Parathyroid adenoma (tissue), 2 donors: Measurements from ENCODE around the gene BSN.

Source experiments
- H2AFZ ChIP-seq: fragments of 300-600 bp; sonication (generic); one replicate; pipeline ENCODE4 v1.7.0; 2017; ENCODE audit warnings: antibody characterized with exemption, mild to moderate bottlenecking
- H3K27ac ChIP-seq: fragments of 300-600 bp; sonication (generic); one replicate; pipeline ENCODE4 v1.7.0; 2017
- H3K27me3 ChIP-seq: fragments of 300-600 bp; sonication (generic); one replicate; pipeline ENCODE4 v1.7.0; 2017; ENCODE audit warnings: low read length; ENCODE audit not compliant: control insufficient read depth, insufficient read depth
- H3K36me3 ChIP-seq: fragments of 300-600 bp; sonication (generic); one replicate; pipeline ENCODE4 v1.7.0; 2017; ENCODE audit warnings: low read length; ENCODE audit not compliant: control insufficient read depth, insufficient read depth
- H3K4me1 ChIP-seq: fragments of 300-600 bp; sonication (generic); one replicate; pipeline ENCODE4 v1.7.0; 2017; ENCODE audit warnings: control low read depth
- H3K4me2 ChIP-seq: fragments of 300-600 bp; sonication (generic); one replicate; pipeline ENCODE4 v1.7.0; 2017; ENCODE audit warnings: low read length
- H3K4me3 ChIP-seq: fragments of 300-600 bp; sonication (generic); one replicate; pipeline ENCODE4 v1.7.0; 2017; ENCODE audit warnings: low read depth, low read length
- H3K79me2 ChIP-seq: fragments of 300-600 bp; sonication (generic); one replicate; pipeline ENCODE4 v1.7.0; 2017; ENCODE audit warnings: control low read depth
- H3K9ac ChIP-seq: fragments of 300-600 bp; sonication (generic); one replicate; pipeline ENCODE4 v1.7.0; 2017; ENCODE audit warnings: mild to moderate bottlenecking
- H3K9me3 ChIP-seq: fragments of 300-600 bp; sonication (generic); one replicate; pipeline ENCODE4 v1.7.0; 2017; ENCODE audit warnings: low read length; ENCODE audit not compliant: control insufficient read depth
- TF ChIP-seq, protein P1 (sequence below): fragments of 300-600 bp; sonication (generic); IDR thresholded peaks from one replicate; pipeline ENCODE4 v1.7.0; 2017; ENCODE audit warnings: antibody characterized with exemption, mild to moderate bottlenecking
- donor health status: primary hyperparathyroidism.

Gene BSN

DNA sequence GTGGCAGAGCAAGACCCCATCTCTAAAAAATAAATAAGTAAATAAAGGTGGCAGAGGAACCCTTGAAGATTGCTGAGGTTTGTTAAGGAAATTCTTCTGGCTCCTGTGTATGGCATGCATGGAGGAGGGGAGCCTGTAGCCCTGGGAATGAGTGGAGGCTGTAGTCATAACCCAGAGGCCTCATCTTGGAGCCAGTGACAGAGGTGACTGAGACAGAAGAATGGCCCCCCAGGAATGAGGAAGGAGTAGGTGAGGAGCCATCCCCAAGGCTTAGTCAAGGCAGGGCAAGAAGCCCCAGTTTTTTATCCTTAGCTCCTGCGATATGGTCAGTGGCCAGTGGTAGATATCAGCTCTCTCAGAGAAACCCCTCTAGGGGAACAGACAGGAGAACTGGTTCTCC, 46.5 kb downstream of the BSN start:
- Histone ChIP-seq H3K27ac (no peak overlapping the region), H3K4me2 (no peak overlapping the region), H3K79me2 (peaks cover 10% of the 10 kb centered on the region), H3K4me3 (no peak overlapping the region), H3K36me3 (no peaks in the 10 kb centered on the region), H3K9ac (no peak overlapping the region), H2AFZ (no peak overlapping the region), H3K27me3 (no peaks in the 10 kb centered on the region), H3K4me1 (peaks cover 4% of the 10 kb centered on the region), H3K9me3 (no peaks in the 10 kb centered on the region)
- TF ChIP-seq, protein P1, sequence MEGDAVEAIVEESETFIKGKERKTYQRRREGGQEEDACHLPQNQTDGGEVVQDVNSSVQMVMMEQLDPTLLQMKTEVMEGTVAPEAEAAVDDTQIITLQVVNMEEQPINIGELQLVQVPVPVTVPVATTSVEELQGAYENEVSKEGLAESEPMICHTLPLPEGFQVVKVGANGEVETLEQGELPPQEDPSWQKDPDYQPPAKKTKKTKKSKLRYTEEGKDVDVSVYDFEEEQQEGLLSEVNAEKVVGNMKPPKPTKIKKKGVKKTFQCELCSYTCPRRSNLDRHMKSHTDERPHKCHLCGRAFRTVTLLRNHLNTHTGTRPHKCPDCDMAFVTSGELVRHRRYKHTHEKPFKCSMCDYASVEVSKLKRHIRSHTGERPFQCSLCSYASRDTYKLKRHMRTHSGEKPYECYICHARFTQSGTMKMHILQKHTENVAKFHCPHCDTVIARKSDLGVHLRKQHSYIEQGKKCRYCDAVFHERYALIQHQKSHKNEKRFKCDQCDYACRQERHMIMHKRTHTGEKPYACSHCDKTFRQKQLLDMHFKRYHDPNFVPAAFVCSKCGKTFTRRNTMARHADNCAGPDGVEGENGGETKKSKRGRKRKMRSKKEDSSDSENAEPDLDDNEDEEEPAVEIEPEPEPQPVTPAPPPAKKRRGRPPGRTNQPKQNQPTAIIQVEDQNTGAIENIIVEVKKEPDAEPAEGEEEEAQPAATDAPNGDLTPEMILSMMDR, result no peak

DNA sequence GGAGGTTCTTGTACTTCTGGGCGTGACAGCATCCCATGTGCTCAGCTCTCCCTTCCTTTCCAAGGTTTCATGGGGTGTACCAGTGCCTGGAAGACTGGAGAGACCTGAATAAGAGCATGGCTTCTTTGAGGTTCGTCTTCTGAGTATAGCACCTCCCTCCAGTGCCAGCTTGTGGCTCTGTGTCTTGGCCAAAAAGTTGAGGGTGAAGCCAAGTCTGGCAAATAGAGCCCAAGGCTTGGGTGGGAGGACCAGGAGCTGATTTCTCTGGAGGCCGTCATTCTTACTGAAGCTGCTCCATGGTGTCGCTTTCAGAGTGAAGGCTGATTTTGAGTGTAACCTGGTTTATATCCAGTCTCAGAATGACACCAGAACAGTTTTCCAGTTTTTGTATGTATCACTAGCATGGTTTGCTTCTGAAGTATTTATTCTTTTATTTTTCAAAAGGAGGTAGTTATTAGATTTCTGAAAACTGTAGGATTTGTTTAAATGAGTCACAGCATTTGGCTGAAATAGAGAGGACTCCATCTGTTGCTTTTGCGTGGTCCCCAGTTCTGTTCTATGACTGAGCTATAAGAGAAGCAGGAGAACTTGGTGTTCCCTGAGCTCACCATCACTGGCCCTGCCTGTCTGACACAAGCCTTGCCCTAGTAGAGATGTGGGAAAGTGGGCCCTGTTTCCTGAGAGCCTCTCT, 47.2 kb downstream of the BSN start:
- TF ChIP-seq, protein P1, result no peak
- Histone ChIP-seq H3K79me2 (peaks cover 10% of the 10 kb centered on the region), H3K27ac (no peak overlapping the region)

DNA sequence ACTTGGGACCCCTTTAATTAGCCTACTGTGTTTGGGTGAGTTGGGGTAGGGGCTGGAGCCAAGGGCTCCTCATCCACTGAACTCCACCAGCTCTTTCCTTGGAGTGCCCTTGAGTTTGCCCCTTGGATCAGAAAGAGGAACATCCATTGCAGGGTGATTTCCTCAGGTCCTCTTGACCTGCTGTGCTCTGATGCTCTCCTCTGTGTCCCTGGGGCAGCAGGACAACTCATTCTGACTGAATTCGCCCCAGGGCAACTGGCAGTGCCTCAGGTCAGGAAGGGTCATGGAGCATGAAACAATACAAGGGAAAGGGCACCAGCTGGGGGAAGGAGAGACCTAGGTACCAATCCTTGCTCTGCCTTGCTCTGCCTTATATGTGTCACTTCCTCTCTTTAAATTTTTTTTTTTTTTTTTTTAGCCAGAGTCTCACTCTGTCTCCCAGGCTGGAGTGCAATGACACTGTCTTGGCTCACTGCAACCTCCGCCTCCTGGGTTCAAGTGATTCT, 47.8 kb downstream of the BSN start:
- H3K9me3 ChIP-seq, result no peaks in the 10 kb centered on the region
- H3K4me3 ChIP-seq, result no peak overlapping the region
- H2AFZ ChIP-seq, result no peak overlapping the region
- peaks cover 4% of the 10 kb centered on the region for H3K4me1 ChIP-seq
- no peak overlapping the region for H3K4me2 ChIP-seq
- TF ChIP-seq, protein P1, result no peak
- no peaks in the 10 kb centered on the region for H3K36me3 ChIP-seq
- no peaks in the 10 kb centered on the region for H3K27me3 ChIP-seq
- no peak overlapping the region for H3K9ac ChIP-seq
- no peak overlapping the region for H3K27ac ChIP-seq
- peaks cover 10% of the 10 kb centered on the region for H3K79me2 ChIP-seq

More for the DNA sequence above, 47.2 kb downstream of the BSN start:
- Histone ChIP-seq H3K4me3 (no peak overlapping the region), H3K9me3 (no peaks in the 10 kb centered on the region), H3K4me2 (no peak overlapping the region), H2AFZ (no peak overlapping the region), H3K9ac (no peak overlapping the region), H3K27me3 (no peaks in the 10 kb centered on the region), H3K36me3 (no peaks in the 10 kb centered on the region), H3K4me1 (peaks cover 4% of the 10 kb centered on the region)

DNA sequence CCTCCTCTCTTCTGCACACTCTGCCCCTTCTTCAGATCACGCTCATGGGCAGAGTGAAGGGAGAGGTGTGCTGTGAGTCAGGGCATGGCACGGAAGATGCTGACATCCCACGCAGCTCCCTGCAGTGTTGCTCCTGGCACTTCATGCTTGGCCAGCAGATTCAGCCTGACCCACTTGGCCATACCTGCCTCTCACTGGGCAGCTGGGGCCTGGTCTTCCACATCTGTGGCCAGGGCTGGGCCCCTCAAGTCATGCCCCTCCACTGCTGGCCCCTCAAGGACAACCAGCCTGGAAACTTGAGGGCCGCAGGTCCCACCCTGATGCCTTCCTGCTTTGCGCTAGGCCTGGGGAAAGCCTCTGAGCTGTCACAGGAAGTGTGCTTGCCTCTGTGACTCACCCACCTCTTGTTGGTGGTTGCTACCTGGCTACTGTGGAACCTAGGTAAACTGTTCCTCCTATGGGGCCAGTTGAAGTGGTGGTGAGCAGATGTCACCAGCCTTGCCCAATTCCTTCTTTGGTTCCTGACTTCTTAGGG, 48.7 kb downstream of the BSN start:
- H3K9ac ChIP-seq, result no peak overlapping the region
- H3K79me2 ChIP-seq, result peaks cover 13% of the 10 kb centered on the region
- H3K4me2 ChIP-seq, result no peak overlapping the region
- H3K27me3 ChIP-seq, result no peaks in the 10 kb centered on the region
- TF ChIP-seq, protein P1, result no peak
- H3K4me1 ChIP-seq, result peaks cover 4% of the 10 kb centered on the region
- no peaks in the 10 kb centered on the region for H3K36me3 ChIP-seq
- no peak overlapping the region for H3K27ac ChIP-seq
- H3K9me3 ChIP-seq, result no peaks in the 10 kb centered on the region
- no peak overlapping the region for H3K4me3 ChIP-seq
- no peak overlapping the region for H2AFZ ChIP-seq
